ENCODE measurements around the gene TMC3.

TMC3 gene

GRCh38 chr15:81291916-81292522 is 82.0 kb downstream of the TMC3 start:
- no peak for TF ChIP-seq CTCF (IDR thresholded peaks at IDR 0.05; ENCODE audit: insufficient read depth, low read length, missing control alignments)
- DNase-seq (ENCODE audit: low read depth, low spot score) = no peak
- ChIA-PET CTCF (interaction anchor here (0.9 to 3.5 kb wide), 5 partner anchors 16 to 186 kb away, joined by 3 to 22 read pairs (median 6); no protein-coding TSS in a partner anchor), POLR2A (no interaction called here)
- H3K4me3 ChIP-seq (ENCODE audit: low read depth, low read length) = no peak overlapping the region

- CTCF ChIA-PET = interaction anchor here (0.8 to 3.5 kb wide), 3 partner anchors 15 to 47 kb away, joined by 3 to 22 read pairs (median 9); no protein-coding TSS in a partner anchor
These were observed 84.1 kb downstream of the TMC3 start for GRCh38 chr15:81289910-81290309.

GRCh38 chr15:81288616-81289015 is 85.4 kb downstream of the TMC3 start:
- ChIA-PET CTCF (interaction anchor here (1.9 kb wide), 1 partner anchor 22 kb away, joined by 9 read pairs; no protein-coding TSS in a partner anchor), POLR2A (no interaction called here)
- no peak overlapping the region for H3K4me3 ChIP-seq (ENCODE audit: low read depth, low read length)
- no peak for DNase-seq (ENCODE audit: low read depth, low spot score)
- no peak for TF ChIP-seq CTCF (IDR thresholded peaks at IDR 0.05; ENCODE audit: insufficient read depth, low read length, missing control alignments)

More at GRCh38 chr15:81289910-81290309, 84.1 kb downstream of the TMC3 start:
- no peak overlapping the region for H3K4me3 ChIP-seq (ENCODE audit: low read depth, low read length)
- no peak for DNase-seq (ENCODE audit: low read depth, low spot score)
- no peak for TF ChIP-seq CTCF (IDR thresholded peaks at IDR 0.05; ENCODE audit: insufficient read depth, low read length, missing control alignments)
- POLR2A ChIA-PET = no interaction called here

- no peak for TF ChIP-seq CTCF (IDR thresholded peaks at IDR 0.05; ENCODE audit: insufficient read depth, low read length, missing control alignments)
- no peak for DNase-seq (ENCODE audit: low read depth, low spot score)
- CTCF ChIA-PET = interaction anchor here (0.9 to 3.0 kb wide), 4 partner anchors 14 to 113 kb away, joined by 3 to 34 read pairs (median 13); no protein-coding TSS in a partner anchor
- POLR2A ChIA-PET = no interaction called here
- no peak overlapping the region for H3K4me3 ChIP-seq (ENCODE audit: low read depth, low read length)
These were observed 86.0 kb downstream of the TMC3 start for GRCh38 chr15:81288040-81288439.

GRCh38 chr15:81286621-81287121 is 87.3 kb downstream of the TMC3 start:
- no peak overlapping the region for H3K4me3 ChIP-seq (ENCODE audit: low read depth, low read length)
- ChIA-PET CTCF (interaction anchor here (2.7 to 3.0 kb wide), 2 partner anchors 12 to 20 kb away, joined by 22 to 34 read pairs; no protein-coding TSS in a partner anchor), POLR2A (no interaction called here)
- no peak for DNase-seq (ENCODE audit: low read depth, low spot score)
- no peak for TF ChIP-seq CTCF (IDR thresholded peaks at IDR 0.05; ENCODE audit: insufficient read depth, low read length, missing control alignments)

GRCh38 chr15:81285461-81285860 is 88.6 kb downstream of the TMC3 start:
- POLR2A ChIA-PET = no interaction called here
- no peak for DNase-seq (ENCODE audit: low read depth, low spot score)
- CTCF ChIA-PET = interaction anchor here (2.7 to 3.0 kb wide), 2 partner anchors 11 to 18 kb away, joined by 22 to 34 read pairs; no protein-coding TSS in a partner anchor
- TF ChIP-seq CTCF (IDR thresholded peaks at IDR 0.05; ENCODE audit: insufficient read depth, low read length, missing control alignments) = no peak
- no peak overlapping the region for H3K4me3 ChIP-seq (ENCODE audit: low read depth, low read length)
